C4-2B (cell line): ENCODE measurements around the gene SLC38A3.

Experiments used
- H3K27ac ChIP-seq: fragments of 450-650 bp; 2 replicates; pipeline ENCODE4 v1.5.1; 2017
- CTCF ChIP-seq: fragments of 450-650 bp; conservative IDR thresholded peaks from 2 replicates; pipeline ENCODE4 v1.5.1; 2017; ENCODE audit warnings: mild to moderate bottlenecking
- ZFX ChIP-seq: fragments of 450-650 bp; IDR thresholded peaks from 2 replicates; pipeline ENCODE4 v1.6.1; 2017

Gene SLC38A3

GRCh38 chr3:50236484-50237132 lies 31.5 kb downstream of the SLC38A3 start:
- TF ChIP-seq CTCF: no peak
- no peak for TF ChIP-seq ZFX
- H3K27ac ChIP-seq: peak overlapping the region; percentile 53

GRCh38 chr3:50237133-50237651 lies 32.1 kb downstream of the SLC38A3 start:
- no peak for TF ChIP-seq CTCF
- TF ChIP-seq ZFX: no peak
- H3K27ac ChIP-seq: no peak overlapping the region

GRCh38 chr3:50237754-50238548 lies 32.9 kb downstream of the SLC38A3 start:
- TF ChIP-seq CTCF: no peak
- TF ChIP-seq ZFX: no peak
- no peak overlapping the region for H3K27ac ChIP-seq

DNA sequence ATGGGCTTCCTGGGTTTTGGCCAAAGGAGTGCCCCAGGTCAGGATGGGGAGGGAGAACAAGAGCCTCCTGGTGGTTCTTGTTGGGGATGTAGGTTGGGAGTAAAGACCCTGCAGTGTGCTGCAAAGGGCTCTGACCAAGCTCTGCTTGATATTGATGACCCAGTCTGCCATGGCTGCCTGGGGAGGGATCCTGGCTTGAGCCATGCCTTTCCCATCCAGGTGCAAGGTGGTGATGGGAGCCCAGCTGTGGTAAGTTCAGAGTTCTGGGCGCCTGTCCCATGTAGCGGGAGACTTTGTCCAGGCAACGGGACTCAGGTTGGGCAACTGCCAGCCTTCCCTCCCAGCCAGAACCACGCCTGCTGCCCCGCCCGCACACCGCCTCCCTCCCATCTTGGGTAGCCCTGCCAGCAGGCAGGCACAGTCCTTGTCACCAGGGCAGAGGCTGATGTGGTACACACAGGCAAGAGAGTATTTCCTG lies 33.5 kb downstream of the SLC38A3 start:
- TF ChIP-seq ZFX (no peak), CTCF (no peak)
- H3K27ac ChIP-seq: no peak overlapping the region

DNA sequence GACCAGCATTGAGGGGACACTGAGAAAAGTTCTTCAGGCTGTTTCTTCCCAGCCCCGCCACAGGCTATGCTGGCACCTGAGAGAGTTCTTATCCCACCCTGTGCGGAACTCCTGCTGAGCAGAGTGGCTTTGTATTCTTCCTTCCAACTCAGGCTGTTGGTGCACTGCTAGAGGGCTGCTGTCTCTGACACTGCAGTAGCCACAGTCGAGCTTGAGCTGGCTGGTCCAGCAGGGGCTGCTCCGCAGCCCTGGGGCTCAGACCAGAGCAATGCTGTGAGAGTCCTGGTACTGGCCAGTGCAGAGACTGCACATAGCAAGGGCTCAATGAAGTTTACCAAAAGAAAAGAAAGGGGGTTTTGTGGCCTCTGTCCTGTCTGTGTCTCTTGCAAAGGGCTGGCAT lies 34.6 kb downstream of the SLC38A3 start:
- TF ChIP-seq CTCF (no peak), ZFX (no peak)
- H3K27ac ChIP-seq: no peak overlapping the region

DNA sequence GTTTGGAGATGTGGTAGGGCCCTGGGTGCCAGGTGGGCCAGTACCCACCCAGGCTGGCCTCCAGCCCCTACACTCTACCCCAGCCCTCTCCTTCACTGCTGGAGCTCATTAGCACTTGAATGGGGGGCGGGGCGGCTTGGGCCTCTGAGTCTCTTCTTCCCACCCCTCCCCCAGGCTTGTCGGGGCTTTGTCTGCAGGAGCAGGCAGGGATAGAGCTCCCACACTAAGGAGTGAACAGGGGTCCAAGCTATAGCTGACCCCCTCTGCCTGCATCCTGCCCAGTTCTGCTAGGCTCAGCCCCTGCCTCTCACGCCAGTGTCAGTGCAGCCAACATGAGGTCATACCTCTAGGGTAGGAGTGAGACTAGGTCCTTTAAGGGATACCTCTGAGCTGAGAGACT lies 36.1 kb downstream of the SLC38A3 start:
- H3K27ac ChIP-seq: no peak overlapping the region
- TF ChIP-seq ZFX (no peak), CTCF (no peak)
